GM18517 (cell line): ENCODE results near the gene DSCAML1.

ENCODE experiments used
- ATAC-seq: cut with Tn5 transposase; IDR thresholded peaks from one replicate; pipeline ENCODE4 v1.9.1; 2021; ENCODE audit warnings: mild to moderate bottlenecking, moderate library complexity; ENCODE audit not compliant: unreplicated experiment

The DSCAML1 gene

GRCh38 chr11:117730208-117730800 lies 66.7 kb downstream of the DSCAML1 start:
- ATAC-seq: no peak

GRCh38 chr11:117725048-117725734 lies 71.8 kb downstream of the DSCAML1 start:
- ATAC-seq: no peak

- ATAC-seq: no peak
These were observed 72.4 kb downstream of the DSCAML1 start for GRCh38 chr11:117724621-117725020.

- ATAC-seq: no peak
These were observed 72.9 kb downstream of the DSCAML1 start for GRCh38 chr11:117724104-117724503.

GRCh38 chr11:117723277-117724024 lies 73.6 kb downstream of the DSCAML1 start:
- ATAC-seq: no peak

- no peak for ATAC-seq
These were observed 74.9 kb downstream of the DSCAML1 start for GRCh38 chr11:117722082-117722481.

- no peak for ATAC-seq
These were observed 76.9 kb downstream of the DSCAML1 start for GRCh38 chr11:117720061-117720511.

- no peak for ATAC-seq
These were observed 77.5 kb downstream of the DSCAML1 start for GRCh38 chr11:117719480-117719879.

GRCh38 chr11:117717485-117718314 lies 79.3 kb downstream of the DSCAML1 start:
- no peak for ATAC-seq

- no peak for ATAC-seq
These were observed 80.2 kb downstream of the DSCAML1 start for GRCh38 chr11:117716521-117717440.

GRCh38 chr11:117715801-117716200 lies 81.2 kb downstream of the DSCAML1 start:
- no peak for ATAC-seq

GRCh38 chr11:117713538-117713991 lies 83.5 kb downstream of the DSCAML1 start:
- ATAC-seq: no peak

GRCh38 chr11:117712530-117712929 lies 84.5 kb downstream of the DSCAML1 start:
- ATAC-seq: no peak

GRCh38 chr11:117711331-117711730 lies 85.7 kb downstream of the DSCAML1 start:
- no peak for ATAC-seq

GRCh38 chr11:117710211-117710610 lies 86.8 kb downstream of the DSCAML1 start:
- no peak for ATAC-seq

GRCh38 chr11:117706322-117706814 lies 90.6 kb downstream of the DSCAML1 start:
- no peak for ATAC-seq

- no peak for ATAC-seq
These were observed 91.2 kb downstream of the DSCAML1 start for GRCh38 chr11:117705866-117706265.

- ATAC-seq: no peak
These were observed 92.5 kb downstream of the DSCAML1 start for GRCh38 chr11:117704395-117705100.

- no peak for ATAC-seq
These were observed 93.9 kb downstream of the DSCAML1 start for GRCh38 chr11:117702946-117703598.
